ENCODE results near the gene ZNF541.
"Not testable (repeated sequence)": the region's sequence is repeated elsewhere in the genome, so short reads cannot be mapped to it uniquely, and the experiment has no call there.

Gene ZNF541

DNA sequence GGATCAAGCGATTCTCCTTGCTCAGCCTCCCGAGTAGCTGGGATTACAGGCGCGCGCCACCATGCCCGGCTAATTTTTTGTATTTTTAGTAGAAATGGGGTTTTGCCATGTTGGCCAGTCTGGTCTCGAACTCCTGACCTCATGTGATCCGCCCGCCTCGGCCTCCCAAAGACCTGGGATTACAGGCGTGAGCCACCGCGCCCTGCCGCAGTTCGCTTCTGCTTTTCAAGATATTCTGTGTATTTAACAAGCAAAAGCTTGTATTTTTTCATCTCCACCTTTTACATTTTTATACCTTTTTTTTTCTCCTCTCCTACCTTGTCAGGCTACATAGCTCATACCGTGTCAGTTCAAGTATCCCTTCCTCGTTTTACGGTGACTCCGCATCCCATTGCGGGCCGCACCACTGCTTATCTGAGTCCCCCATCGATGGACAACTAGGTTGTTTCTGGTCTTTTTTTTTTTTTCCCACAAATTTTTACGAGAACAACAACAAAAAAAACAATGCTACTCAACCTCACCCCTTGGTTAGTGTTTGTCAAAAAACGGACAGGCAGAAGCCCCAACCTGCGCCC, 26.8 kb upstream of the ZNF541 start:
- DNase-seq (ENCODE audit: low read depth), result not testable (repeated sequence)

- DNase-seq (ENCODE audit: low read depth), result no peak
Observed at GRCh38 chr19:47598407-47599349, 25.7 kb upstream of the ZNF541 start.

GRCh38 chr19:47595944-47596343, 23.0 kb upstream of the ZNF541 start:
- no peak for DNase-seq (ENCODE audit: low read depth)

DNA sequence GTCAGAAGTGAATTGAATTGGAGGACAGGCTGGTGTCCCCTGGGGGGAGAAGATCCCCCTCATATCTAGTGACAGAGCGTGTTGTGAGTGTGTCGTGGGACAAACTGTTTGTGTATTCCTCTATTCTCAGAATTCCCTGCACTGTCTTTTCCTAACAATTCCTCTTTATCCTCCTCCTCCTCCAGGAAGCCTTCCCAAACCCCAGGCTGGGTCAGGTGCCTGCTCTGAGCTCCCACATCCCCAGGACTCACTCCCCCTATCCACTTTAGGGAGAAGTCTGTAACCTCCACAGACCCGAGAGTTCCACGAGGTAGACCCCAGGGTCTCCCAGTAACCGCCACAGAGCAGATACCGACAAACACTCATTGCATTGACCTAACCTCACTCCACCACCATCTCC, 20.9 kb upstream of the ZNF541 start:
- no peak for DNase-seq (ENCODE audit: low read depth)

DNA sequence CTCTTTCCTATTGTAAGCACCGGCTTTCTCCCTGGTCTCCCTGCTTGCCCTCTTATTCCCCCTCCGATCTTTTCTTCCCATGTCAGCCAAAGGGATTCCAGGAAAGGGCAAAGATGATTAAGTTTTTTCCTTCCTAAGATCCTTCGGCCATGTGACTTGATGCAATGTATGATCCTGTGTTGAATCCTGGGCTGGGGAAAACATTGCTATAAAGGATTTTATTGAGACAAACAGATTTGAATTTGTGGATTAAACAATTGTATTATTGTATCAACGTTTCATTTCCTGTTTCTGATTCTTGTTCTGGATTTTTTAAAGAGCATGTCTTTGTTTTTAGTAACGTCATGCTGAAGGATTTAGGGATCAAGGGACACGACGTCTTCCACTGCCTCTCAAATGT, 16.9 kb upstream of the ZNF541 start:
- no peak for DNase-seq (ENCODE audit: low read depth)

GRCh38 chr19:47587295-47587694, 14.3 kb upstream of the ZNF541 start:
- no peak for DNase-seq (ENCODE audit: low read depth)

DNA sequence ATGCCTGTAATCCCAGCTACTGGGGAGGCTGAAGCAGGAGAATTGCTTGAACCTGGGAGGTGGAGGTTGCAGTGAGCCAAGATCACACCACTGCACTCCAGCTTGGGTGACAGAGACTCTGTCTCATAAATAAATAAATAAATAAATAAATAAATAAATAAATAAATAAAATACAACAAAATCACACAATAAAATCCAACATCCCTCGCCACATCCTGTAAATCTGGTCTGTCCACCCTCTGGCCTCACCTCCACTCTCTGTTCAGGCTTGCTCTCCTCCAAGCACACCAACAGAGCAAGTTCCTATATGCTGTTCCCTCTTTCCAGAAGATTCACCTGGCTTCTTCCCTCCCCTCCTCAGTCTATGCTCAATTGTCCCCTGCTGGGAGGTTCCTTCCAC, 10.2 kb upstream of the ZNF541 start:
- DNase-seq (ENCODE audit: low read depth), result not testable (repeated sequence)

DNA sequence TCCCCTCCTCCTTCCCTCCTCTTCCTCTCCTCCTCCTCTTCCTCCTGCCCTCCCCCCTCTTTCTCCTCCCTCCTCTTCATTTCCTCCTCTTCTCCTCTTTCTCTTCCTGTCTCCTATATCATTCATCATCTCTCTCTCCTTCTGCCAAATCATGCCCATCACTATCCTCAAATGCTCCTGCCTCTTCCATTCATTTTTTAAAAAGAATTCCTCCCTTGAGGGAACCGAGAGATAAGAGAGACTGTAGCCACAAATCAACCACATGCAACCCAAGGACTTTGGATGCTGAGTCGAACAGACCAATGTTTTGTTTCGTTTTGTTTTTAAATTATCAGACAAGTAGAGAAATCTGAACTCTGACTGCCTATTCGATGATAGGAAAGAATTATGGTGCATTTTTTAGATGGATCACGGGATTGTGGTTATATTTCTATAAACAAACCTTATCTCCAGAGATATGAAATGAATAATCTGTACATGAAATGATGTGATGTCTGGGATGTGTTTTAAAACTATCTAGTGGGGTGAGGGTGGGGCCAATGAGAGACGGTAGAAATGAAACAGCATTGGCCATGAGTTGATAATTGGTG, 9.5 kb upstream of the ZNF541 start:
- DNase-seq (ENCODE audit: low read depth), result no peak

GRCh38 chr19:47581605-47582319, 8.8 kb upstream of the ZNF541 start:
- DNase-seq (ENCODE audit: low read depth), result no peak

- DNase-seq (ENCODE audit: low read depth), result no peak
Observed at GRCh38 chr19:47580397-47580796, 7.4 kb upstream of the ZNF541 start.

DNA sequence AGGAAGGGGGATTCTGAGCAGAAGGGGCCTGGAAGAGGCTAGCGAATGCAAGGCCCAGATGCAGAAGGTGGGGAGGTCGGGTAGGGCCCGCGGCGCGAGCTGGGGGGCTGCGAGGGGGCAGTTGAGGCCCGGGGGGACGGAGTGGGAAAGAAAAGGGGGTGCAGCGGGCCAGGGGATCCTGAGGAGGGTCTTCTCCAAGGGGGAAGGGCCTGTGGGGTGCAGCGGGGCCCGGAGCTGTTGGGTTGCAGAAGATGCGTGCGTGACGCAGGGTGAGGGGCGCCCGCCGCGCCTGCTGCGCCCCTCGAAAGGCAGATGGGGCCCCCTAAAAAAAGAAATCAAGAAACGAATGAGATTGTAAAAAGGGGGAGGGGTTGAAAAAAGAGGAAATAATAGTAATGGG, 313 bp downstream of the ZNF541 start:
- DNase-seq (ENCODE audit: low read depth), result no peak

- no peak for DNase-seq (ENCODE audit: low read depth)
Observed at GRCh38 chr19:47569331-47569730, 3.6 kb downstream of the ZNF541 start.

DNA sequence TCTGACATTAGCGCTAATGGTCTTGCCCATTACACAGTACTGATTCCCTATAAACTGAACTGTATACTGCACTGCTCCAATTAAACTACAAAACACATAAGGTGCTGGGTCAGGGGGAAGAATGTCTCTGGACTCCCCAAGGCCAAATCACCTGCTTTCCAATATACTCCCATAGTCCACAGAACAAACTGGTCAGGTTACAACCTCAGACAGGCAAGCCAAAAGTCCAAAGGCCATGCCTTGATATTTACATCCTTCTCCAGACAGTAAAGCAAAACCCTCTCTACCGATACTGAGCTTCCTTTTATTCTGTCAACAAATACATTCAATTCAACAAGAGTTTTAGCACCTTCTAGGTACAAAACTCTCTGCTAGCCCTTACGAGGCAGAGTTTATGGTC, 8.9 kb downstream of the ZNF541 start:
- no peak for DNase-seq (ENCODE audit: low read depth)

DNA sequence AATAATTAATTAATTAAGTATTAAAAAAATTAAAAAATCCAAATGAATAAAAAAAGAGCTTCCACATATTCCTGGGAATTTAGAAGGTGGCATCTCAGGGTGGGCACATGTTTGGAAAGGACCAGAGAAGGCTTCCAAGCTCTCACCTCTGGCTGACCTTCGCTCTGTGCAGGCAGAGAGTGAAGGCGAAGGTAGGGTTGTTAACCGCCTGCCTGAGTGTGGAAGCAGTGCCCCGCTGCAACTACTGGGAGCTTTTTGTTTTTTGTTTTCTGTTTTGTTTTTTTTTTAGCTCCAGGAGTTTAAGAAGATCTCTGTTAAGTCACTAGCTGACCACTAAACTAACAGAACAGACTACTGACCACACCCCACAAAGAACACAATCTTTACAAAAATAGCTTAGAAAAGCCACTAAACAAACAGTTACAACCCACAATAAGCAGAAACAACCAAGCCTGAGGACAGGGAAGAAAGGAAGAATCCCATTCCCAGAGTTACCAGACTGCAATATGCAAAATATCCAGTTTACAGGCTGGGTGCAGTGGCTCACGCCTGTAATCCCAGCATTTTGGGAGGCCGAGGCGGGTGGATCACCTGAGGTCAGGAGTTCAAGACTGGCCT, 11.4 kb downstream of the ZNF541 start:
- no peak for DNase-seq (ENCODE audit: low read depth)

- DNase-seq (ENCODE audit: low read depth), result no peak
Observed at GRCh38 chr19:47560999-47561398, 11.9 kb downstream of the ZNF541 start.

DNA sequence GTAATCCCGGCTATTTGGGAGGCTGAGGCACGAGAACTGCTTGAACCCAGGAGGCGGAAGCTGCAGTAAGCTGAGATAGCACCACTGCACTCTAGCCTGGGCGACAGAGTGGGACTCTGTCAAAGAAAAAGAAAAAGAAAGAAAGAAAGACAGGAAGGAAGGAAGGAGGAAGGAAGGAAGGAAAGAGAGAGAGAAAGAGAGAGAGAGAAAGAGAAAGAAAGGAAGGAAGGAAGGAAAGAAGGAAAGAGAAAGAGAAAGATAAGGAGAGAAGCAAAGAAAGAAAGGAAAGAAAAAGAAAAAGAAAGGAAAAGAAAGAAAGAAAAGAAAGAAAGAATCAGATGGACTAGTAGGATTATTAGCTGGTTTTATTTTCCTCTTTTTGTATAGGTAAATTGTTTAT, 22.8 kb downstream of the ZNF541 start:
- DNase-seq (ENCODE audit: low read depth), result no peak

- no peak for DNase-seq (ENCODE audit: low read depth)
Observed at GRCh38 chr19:47549261-47549862, 23.6 kb downstream of the ZNF541 start.

GRCh38 chr19:47547199-47547598, 25.7 kb downstream of the ZNF541 start:
- DNase-seq (ENCODE audit: low read depth), result no peak

- DNase-seq (ENCODE audit: low read depth), result no peak
Observed at GRCh38 chr19:47545061-47545948, 27.6 kb downstream of the ZNF541 start.

GRCh38 chr19:47544476-47544875, 28.5 kb downstream of the ZNF541 start:
- no peak for DNase-seq (ENCODE audit: low read depth)

DNA sequence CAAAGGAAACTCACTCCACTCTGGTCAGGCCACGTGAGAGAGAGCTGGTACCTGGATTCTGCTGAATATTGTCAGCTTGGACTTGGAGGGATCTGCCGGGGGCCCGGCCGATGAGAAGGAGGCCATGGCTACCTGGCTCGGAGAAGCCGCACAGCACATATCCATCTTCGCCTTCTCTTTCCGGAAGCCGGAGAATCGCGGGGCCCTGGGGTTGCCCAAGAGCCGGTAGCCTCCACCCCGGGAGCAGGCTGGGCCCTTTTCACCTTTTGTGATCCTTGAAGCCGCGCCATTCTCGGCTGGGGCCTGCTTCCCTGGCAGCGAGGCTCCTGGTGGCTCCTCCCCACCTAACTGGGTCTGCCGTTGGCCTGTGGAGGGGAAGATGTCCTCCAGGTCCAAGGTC, 28.9 kb downstream of the ZNF541 start:
- DNase-seq (ENCODE audit: low read depth), result no peak

Data from stimulated activated CD8-positive, alpha-beta memory T cell treated with anti-CD3 and anti-CD28 coated beads, Interleukin-15, amount 100 ng/mL, for 24 hours (primary cell).